ENCODE results near the gene SPG7.

GRCh38 chr16:89579351-89579750 is 71.1 kb downstream of the SPG7 start:
- TF ChIP-seq CTCF (IDR thresholded peaks at IDR 0.05; ENCODE audit: low read depth, low read length, missing input control), result no peak
- no peak for TF ChIP-seq SP1 (IDR thresholded peaks at IDR 0.05)
- TF ChIP-seq TAF1 (conservative IDR thresholded peaks at IDR 0.05), result no peak
- TF ChIP-seq REST (IDR thresholded peaks at IDR 0.05), result no peak
- TF ChIP-seq RAD21 (IDR thresholded peaks at IDR 0.05), result no peak
- no peak for TF ChIP-seq JUND (IDR thresholded peaks at IDR 0.05)
- no peak for TF ChIP-seq ATF3 (IDR thresholded peaks at IDR 0.05)
- TF ChIP-seq MAX (IDR thresholded peaks at IDR 0.05), result no peak
- TF ChIP-seq GABPA (IDR thresholded peaks at IDR 0.05 in 1 of 2, conservative IDR thresholded peaks at IDR 0.05 in 1 of 2), result no peak
- TF ChIP-seq YY1 (IDR thresholded peaks at IDR 0.05), result no peak
- no peak for TF ChIP-seq EGR1 (IDR thresholded peaks at IDR 0.05; ENCODE audit: low read depth in 2 of 2)
